Esophagus muscularis mucosa (tissue), 4 donors: ENCODE results near the gene TRMT1. TPM values are rescaled to one million over a fixed set of nuclear protein-coding genes. Genes with fewer than 3 reads are reported as not detected.

Experiments
- DNase-seq: peaks from one replicate; pipeline ENCODE4 v3.0.0-alpha.2; 2017; ENCODE audit errors: extremely low spot score
- H3K27ac ChIP-seq, 4 donors: fragments of 200-600 bp; sonication (generic); replicated peaks in 1 of 4; 1 replicate in 3 of 4; 2 replicates in 1 of 4; pipeline ENCODE4 v1.5.1; 2016 to 2019; ENCODE audit warnings: mild to moderate bottlenecking in 1 of 4
- H3K27me3 ChIP-seq, 4 donors: fragments of 200-600 bp; sonication (generic); one replicate each; pipeline versions ENCODE4 v1.5.1 to v1.6.0; 2016 to 2019
- H3K36me3 ChIP-seq, 4 donors: fragments of 200-600 bp; sonication (generic); one replicate each; pipeline ENCODE4 v1.5.1; 2016 to 2019
- H3K4me1 ChIP-seq, 4 donors: fragments of 200-600 bp; sonication (generic); one replicate each; pipeline ENCODE4 v1.5.1; 2016 to 2019
- H3K4me3 ChIP-seq, 4 donors: fragments of 200-600 bp; sonication (generic); 1 replicate in 2 of 4; 2 replicates in 2 of 4; pipeline ENCODE4 v1.5.1; 2016 to 2019; ENCODE audit warnings: mild to moderate bottlenecking in 4 of 4, moderate library complexity in 1 of 4
- H3K9me3 ChIP-seq, 4 donors: fragments of 200-600 bp; sonication (generic); 1 replicate in 3 of 4; 2 replicates in 1 of 4; pipeline ENCODE4 v1.5.1; 2016 to 2019
- EP300 ChIP-seq: sonication (generic); formaldehyde crosslinking; IDR thresholded peaks from one replicate; pipeline ENCODE4 v1.6.1; 2017; ENCODE audit warnings: antibody characterized with exemption
- POLR2A ChIP-seq: fragments of 450-650 bp; IDR thresholded peaks from one replicate; pipeline ENCODE4 v1.6.1; 2017; ENCODE audit warnings: antibody characterized with exemption, moderate library complexity, mild to moderate bottlenecking, low read depth
- POLR2AphosphoS5 ChIP-seq, 2 donors: sonication (generic); formaldehyde crosslinking; IDR thresholded peaks; one replicate each; pipeline ENCODE4 v1.6.1; 2017; ENCODE audit warnings: antibody characterized with exemption in 2 of 2
- WGBS: methylation state at CpG from one replicate; pipeline ENCODE4 v1.1.5; 2018; 5-methylcytosine and 5-hydroxymethylcytosine counted together
- intact Hi-C: fragments of 100-400 bp; cut with DNase I; formaldehyde crosslinking; loops from one replicate; pipeline ENCODE4 v1.15.1; 2023
- total RNA-seq, 4 donors: library from RNA; depleted of rRNA; stranded (reverse); fragments of >200 nt; gene quantifications; one replicate each; pipeline versions ENCODE4 v1.1.0 to v1.2.1, GENCODE V29; 2016
- TF ChIP-seq, protein P1 (sequence below), 3 experiments: fragments of 200-600 bp in 2 of 3; fragments of 450-650 bp in 1 of 3; sonication (generic) in 2 of 3; IDR thresholded peaks; one replicate each; pipeline ENCODE4 v1.5.1; 2017 to 2019; ENCODE audit warnings: antibody characterized with exemption in 3 of 3, mild to moderate bottlenecking in 2 of 3, moderate library complexity in 1 of 3

TRMT1 gene
- total RNA-seq, 4 donors from 2014 or later = 21.4 to 27.6 (median 26.9) TPM

DNA sequence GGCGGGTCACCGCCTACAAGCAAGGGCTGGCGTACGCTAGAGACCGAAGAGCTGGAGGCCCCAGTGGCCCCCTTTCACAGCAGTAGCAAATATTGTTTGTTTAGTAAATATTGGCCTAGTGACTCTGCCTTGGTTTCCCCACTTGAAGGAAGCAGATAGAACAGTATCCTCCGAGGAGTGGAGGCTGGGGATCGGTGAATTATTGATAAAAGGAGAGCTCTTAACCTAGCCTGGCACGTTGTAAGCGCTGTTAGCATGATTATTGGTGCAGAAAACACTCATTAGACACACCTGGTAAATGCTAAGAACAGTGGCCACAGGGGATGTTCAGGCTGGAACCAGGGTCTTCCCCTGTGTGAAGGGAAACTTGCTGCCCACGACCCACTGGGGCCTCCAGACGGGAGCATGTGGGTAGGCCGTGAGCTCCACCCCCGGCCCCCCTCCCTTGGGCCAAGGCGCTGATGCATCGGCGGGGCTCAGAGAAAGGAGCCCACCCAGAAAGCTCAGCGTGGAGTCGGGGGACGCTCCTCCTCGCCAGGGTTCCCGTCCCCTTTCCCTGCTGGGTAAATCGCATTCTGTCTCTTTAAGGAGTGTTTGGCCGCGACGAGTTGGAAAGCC lies 35.9 kb upstream of the TRMT1 start:
- Histone ChIP-seq H3K9me3 (no peaks in the 10 kb centered on the region), H3K36me3 (peaks cover 0 to 20% (median 0%) of the 10 kb centered on the region in 4 donors), H3K27ac (peak overlapping the region; percentile 95 to 100 (median 98)), H3K4me1 (peaks cover 20 to 61% (median 51%) of the 10 kb centered on the region in 4 donors), H3K27me3 (no peaks in the 10 kb centered on the region), H3K4me3 (peak overlapping the region; percentile 70 to 95 (median 94))
- WGBS = 0% methylated on average over 7 of the region's 25 CpGs
- intact Hi-C loops = loop anchor here (10.0 kb wide), 1 partner anchor 692 kb away; no protein-coding TSS in a partner anchor
- TF ChIP-seq, protein P1, sequence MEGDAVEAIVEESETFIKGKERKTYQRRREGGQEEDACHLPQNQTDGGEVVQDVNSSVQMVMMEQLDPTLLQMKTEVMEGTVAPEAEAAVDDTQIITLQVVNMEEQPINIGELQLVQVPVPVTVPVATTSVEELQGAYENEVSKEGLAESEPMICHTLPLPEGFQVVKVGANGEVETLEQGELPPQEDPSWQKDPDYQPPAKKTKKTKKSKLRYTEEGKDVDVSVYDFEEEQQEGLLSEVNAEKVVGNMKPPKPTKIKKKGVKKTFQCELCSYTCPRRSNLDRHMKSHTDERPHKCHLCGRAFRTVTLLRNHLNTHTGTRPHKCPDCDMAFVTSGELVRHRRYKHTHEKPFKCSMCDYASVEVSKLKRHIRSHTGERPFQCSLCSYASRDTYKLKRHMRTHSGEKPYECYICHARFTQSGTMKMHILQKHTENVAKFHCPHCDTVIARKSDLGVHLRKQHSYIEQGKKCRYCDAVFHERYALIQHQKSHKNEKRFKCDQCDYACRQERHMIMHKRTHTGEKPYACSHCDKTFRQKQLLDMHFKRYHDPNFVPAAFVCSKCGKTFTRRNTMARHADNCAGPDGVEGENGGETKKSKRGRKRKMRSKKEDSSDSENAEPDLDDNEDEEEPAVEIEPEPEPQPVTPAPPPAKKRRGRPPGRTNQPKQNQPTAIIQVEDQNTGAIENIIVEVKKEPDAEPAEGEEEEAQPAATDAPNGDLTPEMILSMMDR (IDR thresholded peaks at IDR 0.05) = no peak
- TF ChIP-seq POLR2A = no peak
- no peak for TF ChIP-seq EP300
- no peak for TF ChIP-seq POLR2AphosphoS5 (IDR thresholded peaks at IDR 0.05)
- no peak for DNase-seq

DNA sequence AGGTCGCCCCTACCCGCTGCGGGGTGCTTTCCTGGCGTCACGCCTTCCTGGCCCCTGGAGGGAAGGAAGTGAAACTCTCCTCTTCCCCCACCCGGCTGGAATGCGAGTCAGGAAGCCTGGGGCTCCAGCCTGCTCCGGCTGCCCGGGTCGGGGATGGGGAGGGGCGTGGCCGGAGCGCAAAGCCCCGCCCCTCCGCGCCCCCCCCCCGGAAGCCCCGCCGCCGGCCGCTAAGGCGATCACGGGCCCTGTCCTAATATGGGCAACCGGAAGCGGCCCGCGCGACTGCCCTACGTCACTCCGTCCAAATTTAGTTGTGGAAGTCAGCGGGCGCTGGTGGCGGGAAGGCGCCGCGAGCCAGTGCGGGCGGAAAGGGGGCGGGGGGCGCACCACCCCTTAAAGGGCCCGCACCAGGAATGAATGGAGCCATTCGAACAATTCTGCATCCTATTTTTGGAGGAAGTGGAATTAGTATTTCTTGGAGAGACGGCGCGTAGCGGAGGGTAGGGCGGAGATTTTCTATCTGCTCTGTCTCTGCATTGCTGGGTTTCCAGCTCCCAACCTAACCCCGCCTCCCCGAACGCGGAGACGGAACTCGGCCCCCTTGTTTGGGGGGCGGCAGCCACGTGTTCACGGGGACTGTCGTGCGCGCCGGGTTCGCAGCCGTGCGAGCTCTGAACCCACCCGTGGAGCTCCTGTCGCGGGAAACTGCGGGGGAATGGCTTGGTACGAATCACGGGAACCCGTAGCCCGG lies 35.2 kb upstream of the TRMT1 start:
- peak overlapping the region; percentile 95 to 100 (median 98) for H3K27ac ChIP-seq
- intact Hi-C loops = loop anchor here (10.0 kb wide), 1 partner anchor 693 kb away; no protein-coding TSS in a partner anchor
- 0% methylated on average over 25 of the region's 71 CpGs for WGBS
- TF ChIP-seq POLR2AphosphoS5 (IDR thresholded peaks at IDR 0.05) = peak; percentile 98 to 99
- TF ChIP-seq, protein P1 (IDR thresholded peaks at IDR 0.05) = peak in 1 of 3 experiments; percentile 16
- TF ChIP-seq EP300 = no peak
- TF ChIP-seq POLR2A = peak; percentile 96
- H3K4me1 ChIP-seq = peaks cover 20 to 67% (median 54%) of the 10 kb centered on the region in 4 donors
- peaks cover 0 to 20% (median under 1%) of the 10 kb centered on the region in 4 donors for H3K36me3 ChIP-seq
- DNase-seq = peak; percentile 100
- H3K27me3 ChIP-seq = no peaks in the 10 kb centered on the region
- no peaks in the 10 kb centered on the region for H3K9me3 ChIP-seq
- peak overlapping the region; percentile 70 to 95 (median 94) for H3K4me3 ChIP-seq

DNA sequence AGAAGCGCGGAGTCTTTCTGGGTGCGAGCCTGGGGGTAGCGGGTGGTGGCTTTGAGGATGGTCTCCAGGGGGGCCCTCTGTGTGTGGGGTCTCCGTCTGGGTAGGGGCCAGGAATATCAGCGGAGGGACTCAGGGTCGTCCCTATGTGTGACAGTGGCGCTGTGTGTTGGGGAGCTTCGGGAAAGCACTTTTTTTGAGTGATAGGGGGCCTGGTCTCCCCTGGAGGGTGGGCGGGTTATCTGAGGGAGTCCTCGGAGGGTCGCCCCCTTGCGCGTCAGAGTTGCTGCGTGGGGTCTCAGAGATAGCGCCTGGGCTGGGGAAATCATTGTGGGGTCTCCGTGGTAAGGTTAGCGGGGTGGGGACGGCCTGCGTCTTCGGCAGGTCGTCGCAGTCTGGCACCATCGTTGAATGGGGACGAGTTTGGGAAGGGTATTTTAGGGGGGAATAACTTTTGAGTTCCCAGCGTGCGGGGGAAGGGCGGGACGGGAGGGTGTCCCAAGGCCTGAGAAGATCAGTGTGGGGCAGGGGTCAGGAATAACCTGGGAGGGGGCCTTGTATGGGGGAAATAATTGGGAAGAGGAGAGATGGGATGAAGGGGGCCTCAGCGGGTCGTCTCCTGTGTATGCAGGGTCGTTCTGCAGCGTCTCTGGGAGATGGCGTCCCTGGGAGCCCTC lies 34.5 kb upstream of the TRMT1 start:
- Histone ChIP-seq H3K27me3 (no peaks in the 10 kb centered on the region), H3K9me3 (no peaks in the 10 kb centered on the region), H3K36me3 (peaks cover 0 to 20% (median 4%) of the 10 kb centered on the region in 4 donors), H3K4me1 (peaks cover 16 to 64% (median 47%) of the 10 kb centered on the region in 4 donors), H3K4me3 (peak overlapping the region; percentile 70 to 95 (median 94)), H3K27ac (peak overlapping the region; percentile 95 to 100 (median 98))
- DNase-seq = no peak
- intact Hi-C loops = loop anchor here (10.0 kb wide), 1 partner anchor 694 kb away; no protein-coding TSS in a partner anchor
- WGBS = 0% methylated on average over 31 of the region's 34 CpGs
- no peak for TF ChIP-seq POLR2AphosphoS5 (IDR thresholded peaks at IDR 0.05)
- no peak for TF ChIP-seq EP300
- TF ChIP-seq POLR2A = no peak
- TF ChIP-seq, protein P1 (IDR thresholded peaks at IDR 0.05) = no peak

DNA sequence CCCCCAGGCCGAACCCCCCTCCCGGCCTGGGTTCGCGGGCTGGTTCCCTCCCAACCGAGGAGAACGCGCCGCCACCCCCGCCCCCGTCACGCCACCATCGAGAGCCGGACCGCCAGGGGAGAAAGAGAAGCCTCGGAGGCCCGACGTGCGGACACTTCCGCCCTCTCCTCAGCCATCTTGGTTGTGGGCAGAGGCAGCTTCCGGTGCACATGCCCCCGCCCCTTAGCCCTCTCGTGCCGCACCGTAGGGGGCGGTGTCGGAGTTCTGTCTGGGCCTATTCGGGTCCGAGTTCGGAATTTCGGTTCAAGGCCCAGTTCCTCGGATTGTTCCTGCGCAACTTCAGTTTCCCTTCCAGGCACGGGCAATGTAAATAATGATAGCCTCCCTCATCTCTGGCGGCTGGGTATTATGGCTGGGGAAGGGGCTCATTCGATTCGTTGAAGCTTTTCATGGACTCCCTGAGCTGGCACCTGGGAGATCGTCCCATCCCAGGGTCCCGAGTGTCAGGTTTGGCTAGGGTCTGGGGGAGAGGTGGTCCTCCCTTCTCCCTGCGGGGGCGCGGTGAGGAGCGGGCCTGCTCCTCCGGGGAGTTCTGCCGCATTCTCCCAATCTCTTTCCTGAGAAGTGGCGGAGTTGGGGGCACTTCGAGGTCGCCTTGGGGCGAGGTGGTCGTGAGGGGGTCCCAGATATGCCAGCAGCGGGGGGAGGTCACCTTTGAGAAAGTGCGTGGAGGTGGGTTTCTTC lies 33.8 kb upstream of the TRMT1 start, which contains the start of the genes IER2 and STX10:
TSS of gene IER2 (plus strand) at position 225 of the 744 bp plus-strand sequence. CDS start 2,776 bp downstream, outside the sequence.
TSS of gene STX10 (minus strand) at position 189 of the 744 bp plus-strand sequence. CDS start 202 bp downstream, outside the sequence.
- Histone ChIP-seq H3K27ac (peak within 1 kb of the TSS; percentile 95 to 100 (median 98)), H3K36me3 (peaks cover 0 to 23% (median 8%) of the 10 kb centered on the region in 4 donors), H3K4me3 (peak within 1 kb of the TSS; percentile 70 to 95 (median 94)), H3K4me1 (peaks cover 10 to 57% (median 40%) of the 10 kb centered on the region in 4 donors), H3K27me3 (no peaks in the 10 kb centered on the region), H3K9me3 (no peaks in the 10 kb centered on the region)
- peak; percentile 99 for DNase-seq
- TF ChIP-seq POLR2A (peak; percentile 66), POLR2AphosphoS5 (IDR thresholded peaks at IDR 0.05) (peak; percentile 98 to 99), EP300 (no peak)
- TF ChIP-seq, protein P1 (IDR thresholded peaks at IDR 0.05) = peak; percentile 58 to 75 (median 62)
- intact Hi-C loops = loop anchor here (10.0 kb wide), 1 partner anchor 694 kb away; no protein-coding TSS in a partner anchor
- WGBS = 0% methylated on average over 7 of the region's 51 CpGs
